Measurements from ENCODE around the gene GLMP. TPM values are rescaled to one million over a fixed set of nuclear protein-coding genes. Genes with fewer than 3 reads are reported as not detected.

GLMP gene
- polyA plus RNA-seq, 1 donor from 2014 or later, result 3.3 TPM

- TF ChIP-seq MXI1 (conservative IDR thresholded peaks at IDR 0.05; ENCODE audit: poor library complexity, severe bottlenecking) (no peak), TAF1 (IDR thresholded peaks at IDR 0.05; ENCODE audit: low read depth) (no peak), POLR2AphosphoS5 (IDR thresholded peaks at IDR 0.05) (no peak), EZH2 (IDR thresholded peaks at IDR 0.05; ENCODE audit: borderline replicate concordance, insufficient read depth, low read length, poor library complexity, severe bottlenecking) (no peak), SMC3 (conservative IDR thresholded peaks at IDR 0.05; ENCODE audit: poor library complexity) (no peak), RAD21 (conservative IDR thresholded peaks at IDR 0.05) (peak; percentile 50), REST (IDR thresholded peaks at IDR 0.05; ENCODE audit: borderline replicate concordance) (no peak), EP300 (conservative IDR thresholded peaks at IDR 0.05; ENCODE audit: poor library complexity, severe bottlenecking) (no peak), CTCF (IDR thresholded peaks at IDR 0.05; ENCODE audit: poor library complexity, severe bottlenecking) (peak; percentile 57)
- H3K27ac ChIP-seq (ENCODE audit: low read length), result no peak overlapping the region
- H2AFZ ChIP-seq (ENCODE audit: low read depth, low read length), result no peak overlapping the region
- H3K9me3 ChIP-seq (ENCODE audit: low read length), result no peaks in the 10 kb centered on the region
- H3K79me2 ChIP-seq (replicated peaks; ENCODE audit: insufficient read depth, low read length), result no peaks in the 10 kb centered on the region
- H3K9ac ChIP-seq (ENCODE audit: low read length), result no peak overlapping the region
- H3K4me2 ChIP-seq (ENCODE audit: low read length), result no peak overlapping the region
- H3K36me3 ChIP-seq (ENCODE audit: insufficient read depth, low read length), result peaks cover 11% of the 10 kb centered on the region
- H3K4me3 ChIP-seq (ENCODE audit: low read length), result no peak overlapping the region
- H3K27me3 ChIP-seq (ENCODE audit: insufficient read depth, low read depth, low read length), result no peaks in the 10 kb centered on the region
- no peaks in the 10 kb centered on the region for H3F3A ChIP-seq (ENCODE audit: insufficient read depth, low read length, poor library complexity, severe bottlenecking)
- no peaks in the 10 kb centered on the region for H3K9me2 ChIP-seq (ENCODE audit: insufficient read depth, low read length)
- no peaks in the 10 kb centered on the region for H4K20me1 ChIP-seq (ENCODE audit: insufficient read depth)
Observed at GRCh38 chr1:156319664-156320063, 24.2 kb upstream of the GLMP start.

GRCh38 chr1:156316909-156317308 is 21.4 kb upstream of the GLMP start:
- no peak overlapping the region for H3K27ac ChIP-seq (ENCODE audit: low read length)

More at GRCh38 chr1:156316909-156317308, 21.4 kb upstream of the GLMP start:
- Histone ChIP-seq H3K9ac (ENCODE audit: low read length) (no peak overlapping the region), H3K79me2 (replicated peaks; ENCODE audit: insufficient read depth, low read length) (no peaks in the 10 kb centered on the region), H3K9me3 (ENCODE audit: low read length) (no peaks in the 10 kb centered on the region), H4K20me1 (ENCODE audit: insufficient read depth) (no peaks in the 10 kb centered on the region), H3K9me2 (ENCODE audit: insufficient read depth, low read length) (no peaks in the 10 kb centered on the region), H3K36me3 (ENCODE audit: insufficient read depth, low read length) (peaks cover 11% of the 10 kb centered on the region), H3K27me3 (ENCODE audit: insufficient read depth, low read depth, low read length) (no peaks in the 10 kb centered on the region), H2AFZ (ENCODE audit: low read depth, low read length) (no peak overlapping the region), H3F3A (ENCODE audit: insufficient read depth, low read length, poor library complexity, severe bottlenecking) (no peaks in the 10 kb centered on the region), H3K4me2 (ENCODE audit: low read length) (no peak overlapping the region), H3K4me3 (ENCODE audit: low read length) (no peak overlapping the region)
- TF ChIP-seq RAD21 (conservative IDR thresholded peaks at IDR 0.05) (no peak), REST (IDR thresholded peaks at IDR 0.05; ENCODE audit: borderline replicate concordance) (no peak), CTCF (IDR thresholded peaks at IDR 0.05; ENCODE audit: poor library complexity, severe bottlenecking) (no peak), MXI1 (conservative IDR thresholded peaks at IDR 0.05; ENCODE audit: poor library complexity, severe bottlenecking) (no peak), TAF1 (IDR thresholded peaks at IDR 0.05; ENCODE audit: low read depth) (no peak), EZH2 (IDR thresholded peaks at IDR 0.05; ENCODE audit: borderline replicate concordance, insufficient read depth, low read length, poor library complexity, severe bottlenecking) (no peak)
